CD4-positive, alpha-beta T cell (primary cell): ENCODE data around the gene PPP1R3F. TPM values are rescaled to one million over a fixed set of nuclear protein-coding genes. Genes with fewer than 3 reads are reported as not detected.

ENCODE experiments used
- ATAC-seq: fragments of 200-7000 bp; cut with Tn5 transposase; one replicate; pipeline ENCODE4 v1.10.0; 2022; ENCODE audit warnings: mild to moderate bottlenecking; ENCODE audit not compliant: poor library complexity
- CTCF ChIA-PET: fragments of 350-600 bp; sonication (Branson Sonifier 250); formaldehyde crosslinking; loops from one replicate; lab custom pipeline; 2021; ENCODE audit warnings: antibody characterized with exemption, inconsistent platforms; lab: Charles Lee
- POLR2A ChIA-PET: fragments of 350-600 bp; sonication (Branson Sonifier 250); formaldehyde crosslinking; loops from one replicate; lab custom pipeline; 2021; ENCODE audit warnings: antibody characterized with exemption, inconsistent platforms; lab: Charles Lee
- DNase-seq, 14 experiments: peaks; one replicate each; pipeline ENCODE4 v3.0.0-alpha.2; 2013 to 2020; ENCODE audit warnings: mixed read lengths in 2 of 14
- H3K27ac ChIP-seq, 2 donors: one replicate each; pipeline versions ENCODE4 v1.5.1 to v1.7.0; 2013; ENCODE audit warnings: low read length in 2 of 2, low read depth in 1 of 2, mild to moderate bottlenecking in 1 of 2
- H3K27me3 ChIP-seq, 2 experiments: 1 replicate in 1 of 2; 2 replicates in 1 of 2; pipeline versions ENCODE4 v1.6.1 to v1.7.0; 2013; ENCODE audit warnings: low read length in 2 of 2, control low read depth in 1 of 2, mild to moderate bottlenecking in 1 of 2, moderate library complexity in 1 of 2; ENCODE audit not compliant: insufficient read depth in 2 of 2, control insufficient read depth in 1 of 2
- H3K36me3 ChIP-seq: one replicate; pipeline ENCODE4 v1.6.1; 2013; ENCODE audit warnings: low read length, control low read depth; ENCODE audit not compliant: insufficient read depth
- H3K4me1 ChIP-seq: one replicate; pipeline ENCODE4 v1.6.1; 2013; ENCODE audit warnings: low read length, control low read depth; ENCODE audit not compliant: insufficient read depth
- H3K4me3 ChIP-seq: one replicate; pipeline ENCODE4 v1.5.1; 2013; ENCODE audit warnings: mild to moderate bottlenecking, low read length, moderate library complexity
- H3K9me3 ChIP-seq, 2 experiments: 1 replicate in 1 of 2; 2 replicates in 1 of 2; pipeline versions ENCODE4 v1.6.1 to v1.7.0; 2013; ENCODE audit warnings: low read length in 2 of 2, mild to moderate bottlenecking in 2 of 2, control low read depth in 1 of 2, moderate library complexity in 1 of 2; ENCODE audit not compliant: control insufficient read depth in 1 of 2, insufficient read depth in 1 of 2
- H3K27ac Mint-ChIP-seq: one replicate; pipeline ENCODE4 v1.8.0; 2020; ENCODE audit warnings: mixed read lengths
- H3K27me3 Mint-ChIP-seq: one replicate; pipeline ENCODE4 v1.8.0; 2021; ENCODE audit warnings: mixed read lengths
- H3K36me3 Mint-ChIP-seq: one replicate; pipeline ENCODE4 v1.8.0; 2021; ENCODE audit warnings: low read depth, mixed read lengths
- H3K4me1 Mint-ChIP-seq: one replicate; pipeline ENCODE4 v1.8.0; 2021; ENCODE audit warnings: low read depth, mixed read lengths
- H3K4me3 Mint-ChIP-seq: one replicate; pipeline ENCODE4 v1.8.0; 2020; ENCODE audit warnings: mild to moderate bottlenecking, mixed read lengths
- H3K9me3 Mint-ChIP-seq: one replicate; pipeline ENCODE4 v1.8.0; 2020; ENCODE audit warnings: mixed read lengths
- CTCF ChIP-seq: fragments of 200-600 bp; IDR thresholded peaks from one replicate; pipeline ENCODE4 v1.8.0; 2022; ENCODE audit warnings: antibody characterized with exemption, mild to moderate bottlenecking
- intact Hi-C, 2 experiments: fragments of 100-400 bp; cut with DNase I in 1 of 2; cut with micrococcal nuclease in 1 of 2; formaldehyde crosslinking; loops; one replicate each; pipeline versions ENCODE4 v1.15.1 to v1.9.0; 2023 to 2025; cut with DNase I, micrococcal nuclease
- total RNA-seq, 174 experiments: library from RNA in 2 of 174; stranded (reverse) in 2 of 174; gene quantifications; one replicate each; pipeline ENCODE4 v1.2.3 and lab custom pipeline; 2021 to 2026

The PPP1R3F gene
- total RNA-seq, 2 experiments from 2014 or later = 8.5 to 9.1 TPM

- CTCF ChIA-PET = interaction anchor here (1.0 kb wide), 1 partner anchor 113 kb away, joined by 5 read pairs; no protein-coding TSS in a partner anchor
- peak; percentile 85 to 98 (median 90) for DNase-seq
- peaks cover 49% of the 10 kb centered on the region for H3K4me1 Mint-ChIP-seq
- intact Hi-C loops = loop anchor here (1.0 to 5.0 kb wide), 3 partner anchors 37 to 78 kb away; partner anchors contain the start of genes CACNA1F (in 1 of the 2) and SYP (in 1 of the 2)
- H3K27ac Mint-ChIP-seq = peak overlapping the region; percentile 99
- no peaks in the 10 kb centered on the region for H3K36me3 Mint-ChIP-seq
- ATAC-seq = peak; percentile 82
- no peaks in the 10 kb centered on the region for H3K9me3 Mint-ChIP-seq
- H3K36me3 ChIP-seq = peaks cover 2% of the 10 kb centered on the region
- H3K4me3 Mint-ChIP-seq = peak overlapping the region; percentile 91
- H3K27me3 ChIP-seq = no peaks in the 10 kb centered on the region
- H3K4me3 ChIP-seq = peak overlapping the region; percentile 69
- TF ChIP-seq CTCF = no peak
- H3K27me3 Mint-ChIP-seq = no peaks in the 10 kb centered on the region
- peaks cover 57% of the 10 kb centered on the region for H3K4me1 ChIP-seq
- POLR2A ChIA-PET = interaction anchor here (0.6 to 3.2 kb wide), 17 partner anchors 9 to 730 kb away, joined by 3 to 37 read pairs (median 5); partner anchors contain the start of genes CCDC22, OTUD5, PRAF2 and RBM3
- H3K9me3 ChIP-seq = no peaks in the 10 kb centered on the region
- peak overlapping the region; percentile 96 to 98 for H3K27ac ChIP-seq
Observed at GRCh38 chrX:49269010-49269766, 405 bp upstream of the PPP1R3F start.

- intact Hi-C loops = loop anchor here (5.0 kb wide), 1 partner anchor 37 kb away; no protein-coding TSS in a partner anchor
- H3K9me3 ChIP-seq = no peaks in the 10 kb centered on the region
- H3K4me3 ChIP-seq = peak overlapping the region; percentile 54
- peak overlapping the region; percentile 66 to 96 for H3K27ac ChIP-seq
- ATAC-seq = no peak
- H3K27me3 ChIP-seq = no peaks in the 10 kb centered on the region
- Mint-ChIP-seq H3K36me3 (no peaks in the 10 kb centered on the region), H3K4me1 (peaks cover 53% of the 10 kb centered on the region), H3K9me3 (no peaks in the 10 kb centered on the region), H3K27me3 (no peaks in the 10 kb centered on the region), H3K27ac (peak overlapping the region; percentile 99), H3K4me3 (peak overlapping the region; percentile 80)
- peak in 1 of 14 experiments; percentile 33 for DNase-seq
- peaks cover 2% of the 10 kb centered on the region for H3K36me3 ChIP-seq
- POLR2A ChIA-PET = interaction anchor here (1.2 to 4.9 kb wide), 5 partner anchors 13 to 104 kb away, joined by 3 to 41 read pairs (median 19); no protein-coding TSS in a partner anchor
- CTCF ChIA-PET = no interaction called here
- peaks cover 64% of the 10 kb centered on the region for H3K4me1 ChIP-seq
- TF ChIP-seq CTCF = no peak
Observed at GRCh38 chrX:49270249-49270921, 792 bp downstream of the PPP1R3F start.

- Histone ChIP-seq H3K27me3 (no peaks in the 10 kb centered on the region), H3K36me3 (peaks cover 2% of the 10 kb centered on the region), H3K9me3 (no peaks in the 10 kb centered on the region), H3K4me3 (peak overlapping the region; percentile 54), H3K27ac (peak overlapping the region; percentile 52 to 96), H3K4me1 (peaks cover 68% of the 10 kb centered on the region)
- H3K4me1 Mint-ChIP-seq = peaks cover 62% of the 10 kb centered on the region
- peak overlapping the region; percentile 80 for H3K4me3 Mint-ChIP-seq
- H3K27me3 Mint-ChIP-seq = no peaks in the 10 kb centered on the region
- ChIA-PET CTCF (no interaction called here), POLR2A (interaction anchor here (1.2 to 4.9 kb wide), 3 partner anchors 14 to 1250 kb away, joined by 3 to 41 read pairs (median 37); no protein-coding TSS in a partner anchor)
- DNase-seq (no peak), ATAC-seq (no peak)
- TF ChIP-seq CTCF = no peak
- H3K9me3 Mint-ChIP-seq = no peaks in the 10 kb centered on the region
- H3K36me3 Mint-ChIP-seq = no peaks in the 10 kb centered on the region
- peak overlapping the region; percentile 87 for H3K27ac Mint-ChIP-seq
- intact Hi-C loops = loop anchor here (5.0 kb wide), 1 partner anchor 36 kb away; no protein-coding TSS in a partner anchor
Observed at GRCh38 chrX:49271341-49271740, 1.7 kb downstream of the PPP1R3F start.
